Calu3 (cell line): ENCODE data around the gene TNFRSF4. TPM values are rescaled to one million over a fixed set of nuclear protein-coding genes. Genes with fewer than 3 reads are reported as not detected.

Source experiments
- BruUV-seq: library from RNA; stranded (reverse); fragments of 400-500 nt; replicated peaks from 2 replicates; lab custom pipeline; 2021; lab: Mats Ljungman, UMichigan
- CTCF ChIA-PET: fragments of 300-600 bp; sonication (Branson Sonifier 250); formaldehyde crosslinking; loops from one replicate; lab custom pipeline; 2022; ENCODE audit warnings: antibody characterized with exemption; lab: Charles Lee
- DNase-seq: peaks from one replicate; pipeline ENCODE4 v3.0.0; 2022
- H3K27ac Mint-ChIP-seq: one replicate; pipeline ENCODE4 v1.8.0; 2022; ENCODE audit warnings: mixed read lengths; ENCODE audit not compliant: unreplicated experiment
- H3K27me3 Mint-ChIP-seq: one replicate; pipeline ENCODE4 v1.8.0; 2022; ENCODE audit warnings: mixed read lengths; ENCODE audit not compliant: unreplicated experiment
- H3K36me3 Mint-ChIP-seq: one replicate; pipeline ENCODE4 v1.8.0; 2022; ENCODE audit warnings: mild to moderate bottlenecking, moderate library complexity, mixed read lengths; ENCODE audit not compliant: insufficient read depth, unreplicated experiment
- H3K4me1 Mint-ChIP-seq: one replicate; pipeline ENCODE4 v1.8.0; 2022; ENCODE audit warnings: mild to moderate bottlenecking, low read depth, mixed read lengths; ENCODE audit not compliant: unreplicated experiment
- H3K4me3 Mint-ChIP-seq: one replicate; pipeline ENCODE4 v1.8.0; 2022; ENCODE audit warnings: mild to moderate bottlenecking, low read depth, moderate library complexity, mixed read lengths; ENCODE audit not compliant: unreplicated experiment
- H3K9me3 Mint-ChIP-seq: one replicate; pipeline ENCODE4 v1.8.0; 2022; ENCODE audit warnings: low read depth, mixed read lengths; ENCODE audit not compliant: unreplicated experiment
- intact Hi-C: fragments of 100-400 bp; cut with micrococcal nuclease; formaldehyde crosslinking; loops from one replicate; pipeline ENCODE4 v1.10.0; 2022; ENCODE audit not compliant: unreplicated experiment
- total RNA-seq: library from RNA; stranded (reverse); gene quantifications from 2 replicates; pipeline ENCODE4 v1.2.3, GENCODE V29; 2022
- TF ChIP-seq, protein P1 (sequence below): fragments of 200-600 bp; IDR thresholded peaks from one replicate; pipeline ENCODE4 v1.8.0; 2022; ENCODE audit warnings: antibody characterized with exemption; ENCODE audit not compliant: unreplicated experiment

The TNFRSF4 gene
- total RNA-seq, 1 experiment from 2014 or later: not detected

DNA sequence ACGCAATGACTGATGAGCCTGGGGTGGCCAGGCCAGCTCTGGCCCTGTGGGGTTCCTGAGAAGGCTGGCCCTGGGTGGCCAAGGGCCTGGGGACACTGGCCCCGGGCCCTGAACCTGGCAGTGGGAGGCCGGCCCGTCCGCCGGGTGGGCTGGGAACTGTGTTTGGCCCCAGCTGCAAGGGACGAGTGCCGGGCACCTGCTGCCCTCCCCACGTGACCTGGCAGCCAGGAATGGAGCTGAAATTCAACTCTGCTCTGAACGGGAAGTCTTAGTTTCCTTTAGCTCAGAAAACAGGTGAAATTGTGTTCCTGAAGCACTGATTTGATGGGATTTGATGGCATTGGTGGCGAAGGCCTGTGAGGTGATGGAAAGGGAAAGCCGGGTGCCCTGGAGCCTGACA is 48.5 kb downstream of the TNFRSF4 start:
- no TSS peak for BruUV-seq
- Mint-ChIP-seq H3K4me3 (peak overlapping the region; percentile 96), H3K36me3 (peaks cover 75% of the 10 kb centered on the region), H3K27me3 (no peaks in the 10 kb centered on the region), H3K27ac (peak overlapping the region; percentile 92), H3K9me3 (no peaks in the 10 kb centered on the region), H3K4me1 (peaks cover 9% of the 10 kb centered on the region)
- DNase-seq: no peak
- TF ChIP-seq, protein P1, sequence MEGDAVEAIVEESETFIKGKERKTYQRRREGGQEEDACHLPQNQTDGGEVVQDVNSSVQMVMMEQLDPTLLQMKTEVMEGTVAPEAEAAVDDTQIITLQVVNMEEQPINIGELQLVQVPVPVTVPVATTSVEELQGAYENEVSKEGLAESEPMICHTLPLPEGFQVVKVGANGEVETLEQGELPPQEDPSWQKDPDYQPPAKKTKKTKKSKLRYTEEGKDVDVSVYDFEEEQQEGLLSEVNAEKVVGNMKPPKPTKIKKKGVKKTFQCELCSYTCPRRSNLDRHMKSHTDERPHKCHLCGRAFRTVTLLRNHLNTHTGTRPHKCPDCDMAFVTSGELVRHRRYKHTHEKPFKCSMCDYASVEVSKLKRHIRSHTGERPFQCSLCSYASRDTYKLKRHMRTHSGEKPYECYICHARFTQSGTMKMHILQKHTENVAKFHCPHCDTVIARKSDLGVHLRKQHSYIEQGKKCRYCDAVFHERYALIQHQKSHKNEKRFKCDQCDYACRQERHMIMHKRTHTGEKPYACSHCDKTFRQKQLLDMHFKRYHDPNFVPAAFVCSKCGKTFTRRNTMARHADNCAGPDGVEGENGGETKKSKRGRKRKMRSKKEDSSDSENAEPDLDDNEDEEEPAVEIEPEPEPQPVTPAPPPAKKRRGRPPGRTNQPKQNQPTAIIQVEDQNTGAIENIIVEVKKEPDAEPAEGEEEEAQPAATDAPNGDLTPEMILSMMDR: no peak
- intact Hi-C loops: loop anchor here (10.0 kb wide), 1 partner anchor 69 kb away; the partner anchor contains the start of genes B3GALT6 and SDF4
- CTCF ChIA-PET: interaction anchor here (1.0 kb wide), 1 partner anchor 28 kb away, joined by 3 read pairs; no protein-coding TSS in a partner anchor

DNA sequence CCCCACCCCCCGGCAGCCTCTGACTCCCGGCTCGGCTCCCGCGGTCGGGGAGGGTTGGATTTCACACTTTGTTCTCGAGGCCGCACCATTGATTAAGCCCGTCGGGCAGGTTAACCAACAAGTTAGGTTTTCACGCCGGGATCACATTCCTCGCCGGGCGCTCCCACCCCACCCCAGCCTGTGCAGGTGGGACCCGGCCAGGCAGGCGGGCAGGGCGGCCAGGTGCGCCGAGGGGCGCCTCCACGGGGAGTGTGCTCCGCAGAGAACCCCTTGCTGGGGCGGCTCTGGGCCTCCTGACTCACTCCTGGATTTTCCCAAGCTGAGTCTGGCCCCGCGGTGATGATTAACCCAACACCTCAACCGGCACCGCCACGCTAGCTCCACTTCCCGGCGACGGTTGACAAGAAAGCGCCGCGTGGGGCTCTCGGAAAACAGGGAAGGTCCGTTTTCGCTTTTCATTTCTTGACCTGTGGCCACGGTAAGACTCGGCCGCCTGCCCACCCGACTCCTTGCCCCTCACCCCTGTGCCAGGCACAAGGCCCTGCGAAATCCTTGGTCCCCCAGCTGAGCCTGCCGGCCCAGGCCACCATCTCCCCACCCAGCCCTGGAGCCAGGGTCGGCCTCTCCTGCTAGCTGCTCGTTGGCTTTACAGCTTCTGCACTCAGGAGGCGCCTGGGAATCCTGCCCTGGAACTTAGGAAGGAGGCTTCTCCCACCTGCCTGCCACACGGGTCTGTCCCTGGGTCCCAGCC is 49.1 kb downstream of the TNFRSF4 start:
- Mint-ChIP-seq H3K4me1 (peaks cover 9% of the 10 kb centered on the region), H3K27ac (peak overlapping the region; percentile 92), H3K36me3 (peaks cover 73% of the 10 kb centered on the region), H3K4me3 (peak overlapping the region; percentile 96), H3K27me3 (no peaks in the 10 kb centered on the region), H3K9me3 (no peaks in the 10 kb centered on the region)
- peak; percentile 66 for DNase-seq
- TF ChIP-seq, protein P1: no peak
- no TSS peak for BruUV-seq
- CTCF ChIA-PET: interaction anchor here (1.0 kb wide), 1 partner anchor 28 kb away, joined by 3 read pairs; no protein-coding TSS in a partner anchor
- intact Hi-C loops: loop anchor here (10.0 kb wide), 1 partner anchor 70 kb away; the partner anchor contains the start of genes B3GALT6 and SDF4

DNA sequence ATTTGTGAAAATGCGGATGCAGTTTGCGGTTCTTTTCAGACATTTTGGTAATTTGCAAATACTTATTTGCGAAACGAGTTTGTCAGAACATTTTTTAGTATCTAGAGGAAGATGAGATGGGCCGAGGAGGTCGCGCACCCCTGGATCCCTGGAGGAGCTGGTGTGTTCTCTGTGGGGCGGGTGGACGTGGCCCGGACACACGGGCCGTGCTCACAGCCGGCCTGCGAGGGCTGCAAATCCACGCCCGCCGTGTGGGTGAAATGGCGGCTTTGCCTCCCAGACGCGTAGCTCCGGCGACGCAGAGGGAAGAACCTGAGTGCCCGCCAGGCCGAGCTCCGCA is 49.6 kb downstream of the TNFRSF4 start:
- H3K4me1 Mint-ChIP-seq: peaks cover 9% of the 10 kb centered on the region
- DNase-seq: no peak
- peaks cover 69% of the 10 kb centered on the region for H3K36me3 Mint-ChIP-seq
- BruUV-seq: TSS peak; percentile 92
- no peaks in the 10 kb centered on the region for H3K9me3 Mint-ChIP-seq
- peak overlapping the region; percentile 92 for H3K27ac Mint-ChIP-seq
- intact Hi-C loops: loop anchor here (10.0 kb wide), 1 partner anchor 70 kb away; the partner anchor contains the start of genes B3GALT6 and SDF4
- TF ChIP-seq, protein P1: no peak
- CTCF ChIA-PET: interaction anchor here (1.9 kb wide), 1 partner anchor 42 kb away, joined by 8 read pairs; no protein-coding TSS in a partner anchor
- H3K27me3 Mint-ChIP-seq: no peaks in the 10 kb centered on the region
- peak overlapping the region; percentile 96 for H3K4me3 Mint-ChIP-seq

DNA sequence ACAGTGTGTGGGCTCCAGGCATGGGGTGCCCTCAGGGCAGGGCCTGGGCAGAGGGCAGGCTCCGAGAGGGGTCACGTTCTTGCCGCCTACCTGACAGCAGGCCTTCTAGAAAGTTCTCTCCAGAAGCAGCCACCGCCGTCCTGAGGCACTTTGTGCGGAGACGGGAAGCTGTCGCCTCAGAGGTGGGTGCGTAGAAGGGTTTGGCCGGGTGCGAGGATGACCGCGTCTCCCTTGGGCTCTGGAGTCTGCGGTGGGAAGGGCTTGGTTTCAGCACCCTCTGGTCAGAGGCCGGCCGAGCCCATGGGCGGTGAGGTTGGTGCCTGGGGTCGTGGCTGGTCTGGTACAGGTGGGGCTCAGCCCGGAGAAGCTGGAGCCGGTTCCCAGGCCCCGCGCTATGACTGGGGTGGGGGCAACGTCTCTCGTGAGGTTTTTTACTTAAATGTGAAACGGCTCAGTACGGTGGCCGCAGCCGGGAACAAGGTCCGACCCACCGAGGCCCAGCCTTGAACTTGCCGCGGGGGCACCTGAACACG is 50.3 kb downstream of the TNFRSF4 start:
- DNase-seq: no peak
- peaks cover 64% of the 10 kb centered on the region for H3K36me3 Mint-ChIP-seq
- CTCF ChIA-PET: interaction anchor here (1.4 to 1.9 kb wide), 2 partner anchors 41 to 100 kb away, joined by 7 to 8 read pairs; no protein-coding TSS in a partner anchor
- H3K9me3 Mint-ChIP-seq: no peaks in the 10 kb centered on the region
- H3K27me3 Mint-ChIP-seq: no peaks in the 10 kb centered on the region
- H3K4me3 Mint-ChIP-seq: peak overlapping the region; percentile 96
- no TSS peak for BruUV-seq
- peak overlapping the region; percentile 92 for H3K27ac Mint-ChIP-seq
- TF ChIP-seq, protein P1: no peak
- peaks cover 9% of the 10 kb centered on the region for H3K4me1 Mint-ChIP-seq
- intact Hi-C loops: loop anchor here (2.0 to 10.0 kb wide), 2 partner anchors 41 to 71 kb away; partner anchors contain the start of genes B3GALT6 and SDF4
